IPS DF 6.9 (cell line): ENCODE data around the gene ADAM12.
"Not testable (repeated sequence)": the region's sequence is repeated elsewhere in the genome, so short reads cannot be mapped to it uniquely, and the experiment has no call there.

ENCODE experiments used
- DNase-seq: peaks from one replicate; pipeline ENCODE4 v3.0.0-alpha.2; 2013; ENCODE audit warnings: low read depth, low spot score
- H3K27ac ChIP-seq: one replicate; pipeline ENCODE4 v1.5.1; 2013; ENCODE audit warnings: low read length, control low read depth
- H3K27me3 ChIP-seq: 2 replicates; pipeline ENCODE4 v1.6.1; 2013; ENCODE audit warnings: mild to moderate bottlenecking, low read length; ENCODE audit not compliant: control insufficient read depth, insufficient read depth
- H3K36me3 ChIP-seq: 2 replicates; pipeline ENCODE4 v1.6.1; 2013; ENCODE audit warnings: low read length; ENCODE audit not compliant: control insufficient read depth, insufficient read depth
- H3K4me1 ChIP-seq: 2 replicates; pipeline ENCODE4 v1.6.1; 2013; ENCODE audit warnings: low read length; ENCODE audit not compliant: control insufficient read depth, insufficient read depth
- H3K4me3 ChIP-seq: 2 replicates; pipeline ENCODE4 v1.5.1; 2013; ENCODE audit warnings: mild to moderate bottlenecking, low read length
- H3K9me3 ChIP-seq: 2 replicates; pipeline ENCODE4 v1.6.1; 2013; ENCODE audit warnings: low read length, inconsistent platforms; ENCODE audit not compliant: control insufficient read depth, insufficient read depth
- WGBS: extraction: QIAGEN DNeasy Blood & Tissue Kit; methylation state at CpG from one replicate; pipeline ENCODE4 v1.1.7; 2013; ENCODE audit warnings: mixed read lengths, missing lambda C conversion rate; ENCODE audit not compliant: insufficient read length, insufficient coverage; 5-methylcytosine and 5-hydroxymethylcytosine counted together

Gene ADAM12

GRCh38 chr10:126349101-126349500 lies 39.2 kb downstream of the ADAM12 start:
- Histone ChIP-seq H3K4me3 (no peak overlapping the region), H3K9me3 (no peaks in the 10 kb centered on the region), H3K27ac (no peak overlapping the region), H3K27me3 (no peaks in the 10 kb centered on the region), H3K4me1 (no peaks in the 10 kb centered on the region), H3K36me3 (no peaks in the 10 kb centered on the region)
- no CpG with 5 or more reads among the region's 1 CpG for WGBS
- DNase-seq = no peak

- not testable (repeated sequence) for DNase-seq, H3K27ac ChIP-seq, H3K4me1 ChIP-seq, H3K9me3 ChIP-seq, H3K4me3 ChIP-seq, H3K27me3 ChIP-seq, H3K36me3 ChIP-seq
- WGBS = no CpG with 5 or more reads among the region's 2 CpGs
Measured at GRCh38 chr10:126343496-126343895, 44.8 kb downstream of the ADAM12 start.

GRCh38 chr10:126342680-126343079 lies 45.6 kb downstream of the ADAM12 start:
- Histone ChIP-seq H3K4me1 (no peaks in the 10 kb centered on the region), H3K27ac (no peak overlapping the region), H3K9me3 (no peaks in the 10 kb centered on the region), H3K27me3 (no peaks in the 10 kb centered on the region), H3K36me3 (no peaks in the 10 kb centered on the region), H3K4me3 (no peak overlapping the region)
- WGBS = no CpG with 5 or more reads among the region's 5 CpGs
- DNase-seq = no peak

GRCh38 chr10:126341491-126341890 lies 46.8 kb downstream of the ADAM12 start:
- H3K27me3 ChIP-seq = no peaks in the 10 kb centered on the region
- H3K36me3 ChIP-seq = no peaks in the 10 kb centered on the region
- no peak for DNase-seq
- no peak overlapping the region for H3K4me3 ChIP-seq
- no CpG with 5 or more reads among the region's 2 CpGs for WGBS
- no peak overlapping the region for H3K27ac ChIP-seq
- H3K4me1 ChIP-seq = no peaks in the 10 kb centered on the region
- H3K9me3 ChIP-seq = no peaks in the 10 kb centered on the region

GRCh38 chr10:126337251-126337810 lies 50.9 kb downstream of the ADAM12 start:
- Histone ChIP-seq H3K9me3 (no peaks in the 10 kb centered on the region), H3K4me1 (no peaks in the 10 kb centered on the region), H3K4me3 (no peak overlapping the region), H3K36me3 (no peaks in the 10 kb centered on the region), H3K27me3 (no peaks in the 10 kb centered on the region), H3K27ac (no peak overlapping the region)
- no CpG with 5 or more reads among the region's 1 CpG for WGBS
- no peak for DNase-seq

GRCh38 chr10:126336801-126337200 lies 51.5 kb downstream of the ADAM12 start:
- Histone ChIP-seq H3K27me3 (no peaks in the 10 kb centered on the region), H3K9me3 (no peaks in the 10 kb centered on the region), H3K36me3 (no peaks in the 10 kb centered on the region), H3K4me3 (no peak overlapping the region), H3K4me1 (no peaks in the 10 kb centered on the region), H3K27ac (no peak overlapping the region)
- no CpG with 5 or more reads among the region's 9 CpGs for WGBS
- no peak for DNase-seq

GRCh38 chr10:126334272-126334671 lies 54.0 kb downstream of the ADAM12 start:
- WGBS = no CpG with 5 or more reads among the region's 2 CpGs
- no peak for DNase-seq
- no peaks in the 10 kb centered on the region for H3K4me1 ChIP-seq
- H3K9me3 ChIP-seq = no peaks in the 10 kb centered on the region
- H3K4me3 ChIP-seq = no peak overlapping the region
- H3K27ac ChIP-seq = no peak overlapping the region
- no peaks in the 10 kb centered on the region for H3K36me3 ChIP-seq
- H3K27me3 ChIP-seq = no peaks in the 10 kb centered on the region

- Histone ChIP-seq H3K36me3 (no peaks in the 10 kb centered on the region), H3K27me3 (no peaks in the 10 kb centered on the region), H3K27ac (no peak overlapping the region), H3K9me3 (no peaks in the 10 kb centered on the region), H3K4me3 (no peak overlapping the region), H3K4me1 (no peaks in the 10 kb centered on the region)
- no peak for DNase-seq
- no CpG with 5 or more reads among the region's 14 CpGs for WGBS
Measured at GRCh38 chr10:126332576-126332975, 55.7 kb downstream of the ADAM12 start.

- Histone ChIP-seq H3K27ac (no peak overlapping the region), H3K4me1 (no peaks in the 10 kb centered on the region), H3K27me3 (no peaks in the 10 kb centered on the region), H3K36me3 (no peaks in the 10 kb centered on the region), H3K4me3 (no peak overlapping the region), H3K9me3 (no peaks in the 10 kb centered on the region)
- no CpG with 5 or more reads among the region's 3 CpGs for WGBS
- DNase-seq = no peak
Measured at GRCh38 chr10:126331101-126331500, 57.2 kb downstream of the ADAM12 start.

GRCh38 chr10:126324826-126325225 lies 63.5 kb downstream of the ADAM12 start:
- H3K36me3 ChIP-seq = no peaks in the 10 kb centered on the region
- no peaks in the 10 kb centered on the region for H3K27me3 ChIP-seq
- no peak for DNase-seq
- H3K9me3 ChIP-seq = no peaks in the 10 kb centered on the region
- no peak overlapping the region for H3K27ac ChIP-seq
- no CpG with 5 or more reads among the region's 6 CpGs for WGBS
- H3K4me1 ChIP-seq = no peaks in the 10 kb centered on the region
- H3K4me3 ChIP-seq = no peak overlapping the region

GRCh38 chr10:126321440-126321839 lies 66.8 kb downstream of the ADAM12 start:
- Histone ChIP-seq H3K9me3 (no peaks in the 10 kb centered on the region), H3K36me3 (no peaks in the 10 kb centered on the region), H3K27me3 (no peaks in the 10 kb centered on the region), H3K4me3 (no peak overlapping the region), H3K4me1 (no peaks in the 10 kb centered on the region), H3K27ac (no peak overlapping the region)
- no CpG with 5 or more reads among the region's 5 CpGs for WGBS
- no peak for DNase-seq
